ENCODE results near the gene KLHL29.

- TF ChIP-seq CTCF (IDR thresholded peaks at IDR 0.05) (no peak), POLR2A (IDR thresholded peaks at IDR 0.05) (no peak)
Observed at GRCh38 chr2:23420091-23420839, 35.3 kb downstream of the KLHL29 start.
